GM15510 (cell line): ENCODE data around the gene GRB2.

Source experiments
- POLR2A ChIP-seq: IDR thresholded peaks from 3 replicates; pipeline ENCODE4 v1.6.1; 2011; ENCODE audit warnings: borderline replicate concordance; ENCODE audit not compliant: insufficient read length; ENCODE audit errors: extremely low read depth

GRB2 gene

DNA sequence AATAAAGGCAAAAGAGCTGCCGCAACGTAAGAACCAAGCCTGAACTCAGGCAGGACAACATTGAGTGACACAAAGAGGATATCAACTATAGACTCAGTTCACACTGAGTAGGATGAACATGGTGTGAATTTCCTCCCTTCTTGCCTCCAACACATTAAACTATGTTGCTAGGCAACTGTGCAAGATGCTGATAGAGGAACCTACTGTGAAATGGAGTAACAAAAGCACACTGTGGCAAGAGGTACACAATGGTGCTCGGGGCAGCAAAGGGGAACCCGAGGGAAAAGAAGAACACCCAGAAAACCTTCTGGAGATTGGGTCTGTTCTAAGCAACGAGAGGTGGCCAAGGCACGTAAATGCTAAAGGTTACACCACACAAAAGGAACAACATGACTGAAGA is 34.1 kb downstream of the GRB2 start:
- no peak for TF ChIP-seq POLR2A

DNA sequence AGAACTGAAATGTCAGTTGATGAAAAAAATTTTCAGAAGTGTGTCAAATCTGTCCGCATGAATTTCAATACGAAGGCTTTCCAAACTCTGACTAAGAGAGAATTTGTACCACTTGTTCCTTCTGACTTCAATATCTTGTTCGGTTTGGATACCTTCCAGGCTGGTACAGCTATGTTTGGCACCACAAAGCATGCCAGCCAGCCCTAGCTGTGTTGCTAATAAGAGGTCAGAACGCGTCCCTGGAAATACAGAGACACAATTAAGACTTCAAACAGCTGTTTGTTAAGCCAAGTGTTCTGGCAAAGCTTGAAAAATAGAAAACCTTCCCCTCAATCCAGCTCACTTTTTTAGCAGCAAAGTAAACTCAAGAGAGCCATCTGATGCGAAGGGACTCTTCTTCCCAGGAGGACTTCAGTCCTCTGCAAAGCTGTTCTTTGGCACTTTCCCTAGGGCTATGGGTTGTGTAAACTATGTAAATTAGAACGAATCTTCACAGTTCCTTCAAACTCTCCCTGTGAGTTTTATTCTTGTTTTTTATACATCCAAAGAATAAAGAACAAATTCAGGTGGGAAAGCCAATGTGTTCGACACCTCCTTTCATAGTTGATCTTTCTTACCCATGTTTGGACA is 35.1 kb downstream of the GRB2 start:
- TF ChIP-seq POLR2A = no peak

DNA sequence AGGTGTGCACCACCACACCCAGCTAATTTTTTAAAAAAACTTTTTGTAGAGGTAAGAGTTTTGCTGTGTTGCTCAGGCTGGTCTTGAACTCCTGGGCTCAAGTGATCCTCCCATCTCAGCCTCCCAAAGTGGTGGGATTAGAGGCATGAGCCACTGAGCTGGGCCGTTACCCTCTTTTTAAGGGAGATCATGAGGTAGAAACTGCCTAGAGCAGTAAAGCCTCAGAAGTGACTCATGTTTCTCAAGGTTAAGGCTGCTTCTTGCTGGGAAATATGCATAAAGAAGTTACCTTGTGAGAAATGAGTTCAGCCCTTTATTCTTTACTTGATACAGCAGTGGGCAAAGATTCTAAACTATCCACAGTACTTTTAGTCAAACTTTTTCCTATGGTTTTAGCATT is 38.2 kb downstream of the GRB2 start:
- TF ChIP-seq POLR2A = no peak

DNA sequence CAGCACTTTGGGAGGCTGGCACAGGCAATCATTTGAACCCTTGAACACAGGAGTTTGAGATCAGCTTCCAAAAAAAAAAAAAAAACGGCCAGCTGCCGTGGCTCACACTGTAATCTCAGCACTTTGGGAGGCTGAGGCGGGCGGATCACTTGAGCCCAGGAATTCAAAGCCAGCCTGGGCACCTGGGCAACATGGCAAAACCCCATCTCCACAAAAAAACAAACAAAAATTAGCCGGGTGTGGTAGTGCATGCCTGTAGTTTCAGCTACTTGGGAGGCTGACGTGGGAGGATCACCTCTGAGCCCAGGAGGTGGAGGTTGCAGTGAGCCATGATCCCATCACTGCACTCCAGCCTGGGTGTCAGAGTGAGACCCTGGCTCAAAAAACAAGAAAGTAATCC is 39.0 kb downstream of the GRB2 start:
- TF ChIP-seq POLR2A = no peak

DNA sequence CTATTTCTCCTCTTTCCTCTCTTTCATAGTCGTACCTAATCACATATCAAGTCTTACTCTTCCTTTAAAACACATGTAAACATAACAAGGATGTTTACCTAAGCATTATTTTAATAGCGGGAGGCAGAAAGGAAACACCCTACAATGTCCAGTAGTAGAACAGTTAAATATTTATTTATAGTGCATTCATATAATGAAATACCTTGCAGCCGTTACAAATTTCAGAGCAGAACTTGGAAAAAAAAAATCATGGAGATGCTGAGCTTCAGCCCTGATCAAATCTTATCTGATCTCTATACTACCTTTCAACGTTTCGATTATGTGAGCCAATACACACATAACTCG is 39.6 kb downstream of the GRB2 start:
- TF ChIP-seq POLR2A = no peak

DNA sequence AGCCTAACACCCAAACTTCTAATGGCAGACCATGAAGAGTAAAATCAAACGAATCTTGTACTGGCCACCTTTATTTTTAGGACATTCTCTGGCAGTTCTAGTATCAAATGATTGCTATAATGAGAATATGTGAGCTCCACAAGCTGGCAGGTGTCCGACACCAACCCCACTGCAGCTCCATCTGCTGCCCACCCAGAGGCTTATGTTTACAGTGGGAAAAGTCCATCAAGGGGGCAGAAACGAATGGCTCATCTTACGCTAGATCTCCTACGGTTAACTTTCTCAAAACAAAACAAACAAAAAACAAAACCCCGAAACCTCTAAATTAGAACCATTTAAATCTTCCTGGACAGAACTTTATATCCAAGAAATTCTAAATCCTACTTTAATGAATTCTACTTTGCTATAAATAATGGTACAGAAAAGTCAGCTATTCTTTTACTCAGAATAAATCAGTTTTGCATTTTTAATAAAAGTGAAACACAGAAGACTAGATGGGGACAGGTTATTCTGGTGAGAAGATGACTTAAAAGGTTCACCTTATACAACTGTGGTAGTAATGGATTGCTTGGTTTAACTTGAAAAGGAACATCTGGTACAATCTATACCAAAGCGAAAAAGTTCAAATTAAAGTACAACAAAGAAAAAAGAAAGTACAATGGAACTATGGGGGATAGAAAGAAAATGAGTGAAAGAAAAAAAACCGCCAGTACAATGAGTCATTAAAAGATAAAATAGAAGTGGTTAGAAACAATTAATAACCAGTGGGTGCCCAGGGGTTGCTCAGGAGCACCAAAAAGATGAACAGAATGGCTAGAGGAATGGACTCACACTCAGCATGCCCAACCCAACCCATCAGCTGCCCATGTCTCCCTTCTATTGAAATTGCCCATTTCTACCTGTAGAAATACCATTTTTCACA is 40.2 kb downstream of the GRB2 start:
- TF ChIP-seq POLR2A = no peak

DNA sequence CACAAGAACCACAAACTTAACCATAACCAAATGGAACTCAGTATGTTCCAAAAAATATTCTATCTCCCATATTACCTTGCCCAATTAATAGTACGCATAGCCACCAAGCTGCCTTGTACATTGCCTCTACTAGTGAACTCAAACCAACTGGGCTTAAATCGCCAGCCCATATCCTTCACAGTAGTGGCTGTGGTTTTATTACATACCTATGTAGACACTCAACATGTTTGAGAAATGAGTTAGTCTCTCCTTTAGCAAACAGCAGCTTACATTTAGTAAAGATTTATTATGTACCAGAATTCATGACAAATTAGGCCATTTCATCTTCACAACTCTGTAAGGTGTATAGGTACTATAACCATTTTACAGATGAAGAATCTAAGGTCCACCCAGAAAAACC is 41.4 kb downstream of the GRB2 start:
- TF ChIP-seq POLR2A = no peak

DNA sequence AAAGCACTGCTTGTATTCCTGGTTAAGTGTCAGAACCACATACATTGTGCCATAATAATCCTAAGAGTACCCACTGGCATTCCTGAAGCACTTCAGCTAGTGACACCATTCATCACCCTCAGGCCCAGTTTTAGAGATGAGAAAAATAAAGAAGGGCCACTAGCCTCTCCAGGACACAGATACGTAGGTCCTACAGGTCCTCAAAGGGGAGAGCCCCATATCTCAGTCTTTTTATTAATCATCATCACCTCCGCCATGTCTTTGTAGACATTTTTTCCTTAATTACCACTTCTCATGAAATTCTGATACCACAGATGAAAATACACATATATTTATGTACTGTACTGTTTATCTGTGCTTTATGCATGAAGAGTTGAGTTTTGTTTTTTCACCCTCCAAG is 43.5 kb downstream of the GRB2 start:
- no peak for TF ChIP-seq POLR2A

DNA sequence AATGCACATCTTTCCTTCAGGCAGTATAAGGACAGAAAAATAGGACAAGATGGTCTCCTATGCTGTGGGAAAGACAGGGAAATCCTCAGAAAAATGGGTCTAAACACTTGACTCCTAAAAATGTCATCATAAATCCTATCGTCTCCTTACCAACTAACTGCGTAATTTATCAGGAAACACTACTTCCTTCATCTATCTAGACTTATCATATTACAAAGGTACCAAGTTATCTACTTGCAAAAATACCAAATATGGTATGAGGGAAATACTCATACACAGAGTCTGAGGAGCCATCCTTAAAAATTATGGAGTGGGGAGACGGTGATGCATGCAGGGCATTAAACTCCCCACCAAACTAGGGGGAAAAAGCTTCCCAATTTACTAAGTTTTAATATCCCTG is 44.1 kb downstream of the GRB2 start:
- TF ChIP-seq POLR2A = no peak

DNA sequence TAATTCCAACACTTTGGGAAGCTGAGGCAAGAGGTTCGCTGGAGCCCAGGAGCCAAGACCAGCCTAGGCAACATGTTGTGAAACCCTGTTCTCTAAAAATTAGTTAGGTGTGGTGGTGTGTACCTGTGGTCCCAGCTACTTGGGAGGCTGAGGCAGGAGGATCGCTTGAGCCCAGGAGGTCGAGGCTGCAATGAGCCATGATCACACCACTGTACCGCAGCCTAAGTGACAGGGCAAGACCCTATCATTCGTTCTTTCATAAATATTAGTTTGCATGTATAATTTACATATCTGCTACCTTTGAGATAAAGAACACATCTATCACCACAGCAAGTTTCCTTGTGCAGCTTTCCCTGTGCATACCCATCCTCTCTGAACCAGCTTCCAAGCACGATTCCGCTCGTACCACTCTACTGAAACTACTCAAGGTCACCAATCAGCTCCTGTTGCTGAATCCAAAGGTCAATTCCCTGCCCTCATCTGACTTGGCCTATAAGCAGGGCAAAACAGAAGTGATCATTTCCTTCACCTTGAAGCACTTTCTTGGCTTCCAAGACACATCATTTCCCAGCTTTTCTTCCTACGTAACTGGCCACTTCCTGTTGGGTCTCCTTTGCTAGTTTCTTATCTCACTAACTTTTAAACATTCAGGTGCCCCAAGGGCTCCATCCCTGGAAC is 49.1 kb downstream of the GRB2 start:
- TF ChIP-seq POLR2A = no peak

DNA sequence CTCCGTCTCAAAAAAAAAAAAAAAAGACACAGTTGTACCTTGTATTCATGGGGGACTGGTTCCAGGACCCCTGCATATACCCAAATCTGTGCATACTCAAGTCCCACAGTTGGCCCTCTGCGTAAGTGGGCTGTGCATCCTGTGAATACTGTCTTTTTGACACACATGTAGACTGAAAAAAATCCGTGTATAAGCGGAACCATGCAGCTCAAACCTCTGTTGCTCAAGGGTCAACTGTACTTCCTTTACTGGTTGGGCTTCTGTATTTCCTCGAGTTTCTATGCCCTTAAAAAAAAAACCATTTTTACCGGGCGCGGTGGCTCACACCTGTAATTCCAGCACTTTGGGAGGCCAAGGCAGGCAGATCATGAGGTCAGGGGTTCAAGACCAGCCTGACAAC is 52.3 kb downstream of the GRB2 start:
- TF ChIP-seq POLR2A = no peak

DNA sequence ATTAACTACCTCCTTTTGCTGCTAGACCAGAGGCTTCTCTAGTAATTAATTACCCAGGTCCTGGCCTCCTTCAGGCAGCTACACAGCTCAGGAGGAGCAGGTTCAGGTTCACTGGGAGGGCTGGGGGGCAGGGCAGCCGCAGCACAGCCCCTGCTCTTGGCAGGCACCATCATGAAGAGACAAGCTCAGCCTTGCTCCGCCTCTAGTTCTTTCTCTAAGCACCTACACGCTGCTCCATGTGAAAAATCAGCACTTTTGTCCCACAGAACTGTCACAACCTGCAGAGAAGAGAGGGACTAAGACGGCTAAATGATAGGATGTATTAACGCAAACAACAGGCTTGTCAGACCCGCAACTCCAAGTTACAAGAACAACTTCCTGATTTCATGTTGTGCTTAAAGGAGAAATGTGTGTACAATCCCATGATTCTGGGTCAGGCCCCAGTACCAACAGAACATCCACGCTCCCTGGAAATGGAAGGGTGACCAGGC is 53.4 kb downstream of the GRB2 start:
- no peak for TF ChIP-seq POLR2A

DNA sequence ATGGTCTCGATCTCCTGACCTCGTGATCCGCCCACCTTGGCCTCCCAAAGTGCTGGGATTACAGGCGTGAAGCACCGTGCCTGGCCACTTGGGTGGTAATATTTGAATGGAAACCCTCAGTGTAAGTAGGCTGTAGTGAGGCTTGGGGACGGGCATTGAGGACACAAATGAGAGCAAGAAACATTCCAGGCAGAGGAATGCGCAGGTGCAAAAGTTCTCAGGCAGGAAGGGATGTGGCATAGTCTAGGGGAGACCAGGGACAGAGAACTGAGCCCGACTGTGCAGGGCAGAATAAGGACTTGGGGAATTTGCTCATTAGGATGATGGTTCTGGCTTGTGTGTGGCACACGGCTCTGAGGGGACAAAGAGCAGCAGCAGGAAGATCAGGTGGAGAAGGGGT is 54.8 kb downstream of the GRB2 start:
- TF ChIP-seq POLR2A = no peak

DNA sequence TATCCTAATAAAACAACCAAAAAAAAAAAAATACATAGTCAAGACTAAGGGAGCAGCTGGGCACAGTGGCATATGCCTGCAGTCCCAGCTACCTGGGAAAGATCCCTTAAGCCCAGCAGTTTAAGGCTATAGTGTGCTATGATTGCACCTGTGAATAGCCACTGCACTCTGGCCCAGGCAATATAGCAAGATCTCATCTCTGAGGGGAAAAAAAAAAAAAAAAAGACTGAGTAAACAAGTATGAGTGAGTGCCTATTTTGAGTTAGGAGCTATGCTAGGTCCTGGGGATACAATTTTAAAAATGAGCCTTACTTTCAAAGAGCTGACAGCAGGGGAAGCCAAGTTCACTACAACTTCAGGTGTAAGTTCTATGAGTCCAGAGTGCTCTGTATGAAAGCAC is 55.4 kb downstream of the GRB2 start:
- TF ChIP-seq POLR2A = no peak

DNA sequence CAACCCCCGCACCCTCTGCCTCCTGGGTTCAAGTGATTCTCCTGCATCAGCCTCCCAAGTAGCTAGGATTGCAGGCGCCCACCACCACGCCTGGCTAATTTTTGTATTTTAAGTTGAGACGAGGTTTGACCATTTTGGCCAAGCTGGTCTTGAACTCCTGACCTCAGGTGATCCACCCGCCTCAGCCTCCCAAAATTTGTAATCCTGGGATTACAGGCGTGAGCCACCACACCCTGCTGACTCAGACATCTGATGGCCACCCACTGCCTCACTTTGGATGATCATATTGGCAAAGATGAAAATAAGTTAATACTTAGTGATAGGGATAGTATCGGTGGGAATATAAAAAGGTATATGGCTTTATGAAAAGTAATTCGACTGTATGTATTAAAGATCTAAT is 55.9 kb downstream of the GRB2 start:
- TF ChIP-seq POLR2A = no peak
